Endothelial cell of umbilical vein (primary cell): ENCODE data around the gene CPD. TPM values are rescaled to one million over a fixed set of nuclear protein-coding genes. Genes with fewer than 3 reads are reported as not detected.
"Not testable (repeated sequence)": the region's sequence is repeated elsewhere in the genome, so short reads cannot be mapped to it uniquely, and the experiment has no call there.

Source experiments
- BruUV-seq: library from RNA; stranded (reverse); fragments of 400-500 nt; replicated peaks from 2 replicates; lab custom pipeline; 2021; lab: Mats Ljungman, UMichigan
- CTCF ChIA-PET: fragments of 300-600, 350-600 bp; sonication (Branson Sonifier 250); formaldehyde crosslinking; loops from one replicate; lab custom pipeline; 2021; ENCODE audit warnings: antibody characterized with exemption, inconsistent platforms; lab: Charles Lee
- POLR2A ChIA-PET: fragments of 300-600, 350-600 bp; sonication (Branson Sonifier 250); formaldehyde crosslinking; loops from one replicate; lab custom pipeline; 2021; ENCODE audit warnings: antibody characterized with exemption, inconsistent platforms; lab: Charles Lee
- DNase-seq: peaks from one replicate; pipeline ENCODE4 v3.0.0-alpha.2; 2011; ENCODE audit warnings: low read depth, low spot score
- FAIRE-seq: peaks from 2 replicates; lab custom pipeline; 2011; peaks lifted over from hg19 to GRCh38; lab: Jason Lieb, UNC
- H2AFZ ChIP-seq: 2 replicates; pipeline ENCODE4 v1.6.0; 2012; ENCODE audit warnings: low read depth, low read length, control low read depth, inconsistent platforms
- H3K27ac ChIP-seq: 2 replicates; pipeline ENCODE4 v1.5.1; 2011; ENCODE audit warnings: low read depth, mild to moderate bottlenecking, control low read depth, low read length, moderate library complexity; ENCODE audit not compliant: insufficient read depth
- H3K27me3 ChIP-seq, 2 experiments: 2 replicates each; pipeline versions ENCODE4 v1.6.0 to v1.6.1; 2011; ENCODE audit warnings: low read length in 2 of 2, mixed read lengths in 1 of 2; ENCODE audit not compliant: control insufficient read depth in 2 of 2, insufficient read depth in 2 of 2
- H3K36me3 ChIP-seq, 2 experiments: 2 replicates in 1 of 2; 3 replicates in 1 of 2; pipeline ENCODE4 v1.5.1; 2011; ENCODE audit warnings: low read length in 2 of 2, mild to moderate bottlenecking in 1 of 2, moderate library complexity in 1 of 2; ENCODE audit not compliant: control insufficient read depth in 2 of 2, insufficient read depth in 2 of 2; ENCODE audit errors: extremely low read depth in 1 of 2
- H3K4me1 ChIP-seq: 3 replicates; pipeline ENCODE4 v1.5.1; 2011; ENCODE audit warnings: mild to moderate bottlenecking, low read length; ENCODE audit not compliant: control insufficient read depth, insufficient read depth; ENCODE audit errors: extremely low read depth
- H3K4me2 ChIP-seq: 2 replicates; pipeline ENCODE4 v1.6.1; 2011; ENCODE audit warnings: low read length, control low read depth, mixed read lengths; ENCODE audit not compliant: insufficient read depth
- H3K4me3 ChIP-seq, 3 experiments: fragments of 200-600 bp in 1 of 3; sonication (generic), shearing (Covaris generic) in 1 of 3; replicated peaks in 1 of 3; 2 replicates each; pipeline ENCODE4 v1.5.1; 2011 to 2016; ENCODE audit warnings: control low read depth in 3 of 3, low read length in 3 of 3, mild to moderate bottlenecking in 2 of 3, inconsistent platforms in 1 of 3, low read depth in 1 of 3, moderate library complexity in 1 of 3; ENCODE audit not compliant: insufficient read depth in 1 of 3
- H3K79me2 ChIP-seq: 2 replicates; pipeline ENCODE4 v1.6.0; 2012; ENCODE audit warnings: low read length, inconsistent platforms; ENCODE audit not compliant: control insufficient read depth, insufficient read depth
- H3K9ac ChIP-seq: replicated peaks from 2 replicates; pipeline ENCODE3; 2011; ENCODE audit warnings: low read length, control low read depth; ENCODE audit not compliant: insufficient read depth; ENCODE audit errors: extremely low read depth
- H3K9me1 ChIP-seq: replicated peaks from 3 replicates; pipeline ENCODE4 v1.6.0; 2011; ENCODE audit warnings: mild to moderate bottlenecking, low read length; ENCODE audit not compliant: control insufficient read depth, insufficient read depth; ENCODE audit errors: extremely low read depth
- H3K9me3 ChIP-seq: replicated peaks from 2 replicates; pipeline ENCODE4 v1.5.1; 2012; ENCODE audit warnings: low read length, inconsistent platforms; ENCODE audit not compliant: control insufficient read depth, insufficient read depth
- H4K20me1 ChIP-seq: replicated peaks from 2 replicates; pipeline ENCODE3; 2011; ENCODE audit warnings: mild to moderate bottlenecking, low read length; ENCODE audit not compliant: control insufficient read depth, insufficient read depth; ENCODE audit errors: extremely low read depth
- EZH2 ChIP-seq: IDR thresholded peaks from 2 replicates; pipeline ENCODE4 v1.6.1; 2012; ENCODE audit warnings: borderline replicate concordance, low read depth, mild to moderate bottlenecking, moderate library complexity, low read length, inconsistent platforms; ENCODE audit not compliant: severe bottlenecking
- GATA2 ChIP-seq: IDR thresholded peaks from 2 replicates; pipeline ENCODE4 v1.7.0; 2011; ENCODE audit warnings: low read depth, mild to moderate bottlenecking, moderate library complexity, mixed read lengths, low read length; ENCODE audit not compliant: insufficient read length, insufficient read depth
- JUN ChIP-seq: IDR thresholded peaks from 2 replicates; pipeline ENCODE4 v1.6.1; 2011; ENCODE audit warnings: borderline replicate concordance, low read depth; ENCODE audit not compliant: insufficient read length, insufficient read depth
- MYC ChIP-seq: IDR thresholded peaks from one replicate; pipeline ENCODE4 v1.6.1; 2011; ENCODE audit warnings: mild to moderate bottlenecking, low read depth, low read length
- POLR2A ChIP-seq: IDR thresholded peaks from 2 replicates; pipeline ENCODE4 v1.6.1; 2012; ENCODE audit warnings: low read depth, mild to moderate bottlenecking, control low read depth, low read length
- POLR2AphosphoS5 ChIP-seq: IDR thresholded peaks from 2 replicates; pipeline ENCODE4 v1.6.1; 2012; ENCODE audit warnings: low read depth, mild to moderate bottlenecking, control low read depth, low read length, moderate library complexity; ENCODE audit not compliant: insufficient read depth
- dilution Hi-C: fragments of 300-500 bp; cut with MboI; formaldehyde crosslinking; loops from one replicate; pipeline ENCODE4 v1.15.0; 2019; ENCODE audit warnings: low sequenced_read_pairs; ENCODE audit not compliant: extremely low pct_ligation_motif_present
- intact Hi-C: fragments of 100-400 bp; cut with micrococcal nuclease; formaldehyde crosslinking; loops from one replicate; pipeline ENCODE4 v1.10.0; 2022
- polyA plus RNA-seq, 4 experiments: library from polyadenylated mRNA; depleted of rRNA in 3 of 4; stranded (reverse) in 3 of 4; unstranded in 1 of 4; fragments of >200 nt; gene quantifications; 2 replicates each; pipeline versions ENCODE4 v1.2.1 to v1.2.3, GENCODE V29; 2011 to 2012; ENCODE audit warnings: missing spikeins in 1 of 4
- total RNA-seq: library from RNA; stranded (reverse); gene quantifications from 2 replicates; pipeline ENCODE4 v1.2.3, GENCODE V29; 2021
- TF ChIP-seq, protein P1 (sequence below), 2 donors: IDR thresholded peaks; 1 replicate in 1 of 2; 2 replicates in 1 of 2; pipeline ENCODE4 v1.5.1; 2011; ENCODE audit warnings: low read length in 2 of 2, mild to moderate bottlenecking in 2 of 2, moderate library complexity in 2 of 2, control low read depth in 1 of 2, inconsistent platforms in 1 of 2, low read depth in 1 of 2; ENCODE audit not compliant: insufficient read depth in 1 of 2; ENCODE audit errors: extremely low read depth in 1 of 2

The CPD gene
- total and polyA plus RNA-seq, 2 donors (not counting 3 experiments of a cell fraction or from before 2014, with no cell fraction given) = 18.3 to 63.6 TPM

GRCh38 chr17:30340801-30341356 is 37.8 kb upstream of the CPD start:
- Histone ChIP-seq H3K4me3 (peak overlapping the region in 1 of 3 experiments; percentile 6), H3K9me1 (no peaks in the 10 kb centered on the region), H3K9ac (peak overlapping the region; percentile 62), H3K27me3 (no peaks in the 10 kb centered on the region), H3K36me3 (no peaks in the 10 kb centered on the region), H2AFZ (peak overlapping the region; percentile 53), H3K4me2 (peak overlapping the region; percentile 74), H3K9me3 (no peaks in the 10 kb centered on the region), H3K4me1 (peaks cover 26% of the 10 kb centered on the region), H4K20me1 (no peaks in the 10 kb centered on the region), H3K79me2 (no peaks in the 10 kb centered on the region), H3K27ac (peak overlapping the region; percentile 83)
- intact Hi-C loops = loop anchor here (1.0 to 5.0 kb wide), 5 partner anchors 38 to 376 kb away; partner anchors contain the start of genes CPD, GOSR1 and NSRP1
- dilution Hi-C loops = no loop called here
- CTCF ChIA-PET = interaction anchor here (0.7 to 4.8 kb wide), 31 partner anchors 8 to 483 kb away, joined by 3 to 29 read pairs (median 5); partner anchors contain the start of genes BLMH, CRLF3 and GOSR1
- POLR2A ChIA-PET = interaction anchor here (0.7 kb wide), 4 partner anchors 39 to 491 kb away, joined by 3 to 8 read pairs (median 5); no protein-coding TSS in a partner anchor
- DNase-seq (peak; percentile 79), FAIRE-seq (peak; percentile 85)
- no TSS peak for BruUV-seq
- TF ChIP-seq MYC = no peak

GRCh38 chr17:30341703-30342249 is 37.0 kb upstream of the CPD start:
- BruUV-seq = no TSS peak
- Histone ChIP-seq H3K4me1 (peaks cover 26% of the 10 kb centered on the region), H3K79me2 (no peaks in the 10 kb centered on the region), H3K27ac (peak overlapping the region; percentile 83), H3K9me3 (no peaks in the 10 kb centered on the region), H3K9me1 (no peaks in the 10 kb centered on the region), H3K9ac (no peak overlapping the region), H3K36me3 (no peaks in the 10 kb centered on the region), H3K4me3 (no peak overlapping the region), H4K20me1 (no peaks in the 10 kb centered on the region), H3K4me2 (no peak overlapping the region), H2AFZ (no peak overlapping the region), H3K27me3 (no peaks in the 10 kb centered on the region)
- DNase-seq = peak; percentile 8
- FAIRE-seq = no peak
- dilution Hi-C loops (no loop called here), intact Hi-C loops (loop anchor here (2.0 to 5.0 kb wide), 3 partner anchors 37 to 376 kb away; partner anchors contain the start of genes CPD and NSRP1)
- CTCF ChIA-PET = interaction anchor here (1.4 to 4.8 kb wide), 6 partner anchors 13 to 373 kb away, joined by 6 to 29 read pairs (median 12); partner anchors contain the start of gene GOSR1
- TF ChIP-seq GATA2 = no peak
- no peak for TF ChIP-seq MYC
- TF ChIP-seq, protein P1, sequence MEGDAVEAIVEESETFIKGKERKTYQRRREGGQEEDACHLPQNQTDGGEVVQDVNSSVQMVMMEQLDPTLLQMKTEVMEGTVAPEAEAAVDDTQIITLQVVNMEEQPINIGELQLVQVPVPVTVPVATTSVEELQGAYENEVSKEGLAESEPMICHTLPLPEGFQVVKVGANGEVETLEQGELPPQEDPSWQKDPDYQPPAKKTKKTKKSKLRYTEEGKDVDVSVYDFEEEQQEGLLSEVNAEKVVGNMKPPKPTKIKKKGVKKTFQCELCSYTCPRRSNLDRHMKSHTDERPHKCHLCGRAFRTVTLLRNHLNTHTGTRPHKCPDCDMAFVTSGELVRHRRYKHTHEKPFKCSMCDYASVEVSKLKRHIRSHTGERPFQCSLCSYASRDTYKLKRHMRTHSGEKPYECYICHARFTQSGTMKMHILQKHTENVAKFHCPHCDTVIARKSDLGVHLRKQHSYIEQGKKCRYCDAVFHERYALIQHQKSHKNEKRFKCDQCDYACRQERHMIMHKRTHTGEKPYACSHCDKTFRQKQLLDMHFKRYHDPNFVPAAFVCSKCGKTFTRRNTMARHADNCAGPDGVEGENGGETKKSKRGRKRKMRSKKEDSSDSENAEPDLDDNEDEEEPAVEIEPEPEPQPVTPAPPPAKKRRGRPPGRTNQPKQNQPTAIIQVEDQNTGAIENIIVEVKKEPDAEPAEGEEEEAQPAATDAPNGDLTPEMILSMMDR (IDR thresholded peaks at IDR 0.05; ENCODE audit: extremely low read depth in 1 of 2, insufficient read depth in 1 of 2, low read depth in 1 of 2, low read length in 2 of 2) = no peak
- TF ChIP-seq POLR2AphosphoS5 = no peak
- TF ChIP-seq JUN = no peak
- no peak for TF ChIP-seq EZH2
- no peak for TF ChIP-seq POLR2A
- POLR2A ChIA-PET = interaction anchor here (0.7 kb wide), 1 partner anchor 259 kb away, joined by 6 read pairs; no protein-coding TSS in a partner anchor

GRCh38 chr17:30343244-30343643 is 35.5 kb upstream of the CPD start:
- H2AFZ ChIP-seq, FAIRE-seq, CTCF ChIA-PET: not testable (repeated sequence)

More at GRCh38 chr17:30343244-30343643, 35.5 kb upstream of the CPD start:
- H3K9me3 ChIP-seq, H3K4me3 ChIP-seq, H4K20me1 ChIP-seq, BruUV-seq, dilution Hi-C loops, H3K9ac ChIP-seq, H3K9me1 ChIP-seq, H3K4me2 ChIP-seq, H3K36me3 ChIP-seq, H3K27me3 ChIP-seq, DNase-seq, H3K27ac ChIP-seq, H3K79me2 ChIP-seq, POLR2A ChIA-PET: not testable (repeated sequence)
- intact Hi-C loops = loop anchor here (5.0 kb wide), 1 partner anchor 374 kb away; no protein-coding TSS in a partner anchor
- peaks cover 26% of the 10 kb centered on the region for H3K4me1 ChIP-seq
